HepG2 (cell line): ENCODE measurements around the gene SMURF2. TPM values are rescaled to one million over a fixed set of nuclear protein-coding genes. Genes with fewer than 3 reads are reported as not detected.

Experiments used
- AGO2 ChIP-seq: fragments of 200-400 bp; formaldehyde crosslinking; optimal IDR thresholded peaks from 2 replicates; pipeline ENCODE3; 2017; ENCODE audit warnings: mild to moderate bottlenecking, low read depth, low read length, moderate library complexity
- BRCA1 ChIP-seq: sonication (generic); formaldehyde crosslinking; IDR thresholded peaks from 2 replicates; pipeline ENCODE4 v1.4.0; 2020; ENCODE audit warnings: missing genetic modification reagents
- FOXA1 ChIP-seq, 2 experiments: fragments of 450-650 bp in 1 of 2; sonication (generic) in 1 of 2; formaldehyde crosslinking in 1 of 2; IDR thresholded peaks; 2 replicates each; pipeline versions ENCODE4 v1.4.0 to v1.6.1; 2016 to 2020; ENCODE audit warnings: missing genetic modification reagents in 1 of 2
- ISL2 ChIP-seq: sonication (generic); formaldehyde crosslinking; IDR thresholded peaks from 2 replicates; pipeline ENCODE4 v1.5.0; 2020; ENCODE audit warnings: missing genetic modification reagents
- KDM3A ChIP-seq: IDR thresholded peaks from 2 replicates; pipeline ENCODE4 v1.6.1; 2018; ENCODE audit warnings: low read depth, missing compliant biosample characterization
- MED1 ChIP-seq: sonication (generic); formaldehyde crosslinking; IDR thresholded peaks from 2 replicates; pipeline ENCODE4 v1.4.0; 2020; ENCODE audit warnings: missing genetic modification reagents
- MED13 ChIP-seq: sonication (generic); formaldehyde crosslinking; IDR thresholded peaks from 2 replicates; pipeline ENCODE4 v1.5.0; 2020; ENCODE audit warnings: missing genetic modification reagents
- MZF1 ChIP-seq: sonication (generic); formaldehyde crosslinking; IDR thresholded peaks from 2 replicates; pipeline ENCODE4 v1.8.1; 2023; ENCODE audit warnings: mild to moderate bottlenecking, missing genetic modification reagents, borderline replicate concordance
- NFE2L1 ChIP-seq: sonication (generic); formaldehyde crosslinking; IDR thresholded peaks from 2 replicates; pipeline ENCODE4 v1.4.0; 2020; ENCODE audit warnings: missing genetic modification reagents, mild to moderate bottlenecking, borderline replicate concordance
- ZBED4 ChIP-seq: sonication (generic); formaldehyde crosslinking; IDR thresholded peaks from 2 replicates; pipeline ENCODE4 v1.4.0; 2020; ENCODE audit warnings: missing genetic modification reagents, borderline replicate concordance
- ZBTB42 ChIP-seq: sonication (generic); formaldehyde crosslinking; IDR thresholded peaks from 2 replicates; pipeline ENCODE4 v1.5.0; 2020; ENCODE audit warnings: mild to moderate bottlenecking, missing genetic modification reagents
- ZEB1 ChIP-seq: IDR thresholded peaks from 2 replicates; pipeline ENCODE4 v1.6.1; 2012; ENCODE audit warnings: mild to moderate bottlenecking, low read depth, inconsistent platforms; ENCODE audit not compliant: insufficient replicate concordance
- ZNF142 ChIP-seq: sonication (generic); formaldehyde crosslinking; IDR thresholded peaks from 2 replicates; pipeline ENCODE4 v1.4.0; 2020; ENCODE audit warnings: missing genetic modification reagents
- ZNF224 ChIP-seq: sonication (generic); formaldehyde crosslinking; IDR thresholded peaks from 2 replicates; pipeline ENCODE4 v1.5.0; 2020; ENCODE audit warnings: mild to moderate bottlenecking, missing genetic modification reagents
- ZNF264 ChIP-seq: sonication (generic); formaldehyde crosslinking; IDR thresholded peaks from 2 replicates; pipeline ENCODE4 v1.4.0; 2020; ENCODE audit warnings: missing genetic modification reagents
- ZNF282 ChIP-seq: fragments of 450-650 bp; IDR thresholded peaks from 2 replicates; pipeline ENCODE4 v1.6.1; 2018; ENCODE audit not compliant: partially characterized antibody
- ZNF558 ChIP-seq: sonication (generic); formaldehyde crosslinking; IDR thresholded peaks from 2 replicates; pipeline ENCODE4 v1.9.0; 2022; ENCODE audit warnings: mild to moderate bottlenecking, missing genetic modification reagents, borderline replicate concordance
- ZZZ3 ChIP-seq: sonication (generic); formaldehyde crosslinking; IDR thresholded peaks from 2 replicates; pipeline ENCODE4 v1.4.0; 2020; ENCODE audit warnings: missing genetic modification reagents, mild to moderate bottlenecking, borderline replicate concordance
- polyA plus RNA-seq, 8 experiments: library from polyadenylated mRNA; depleted of rRNA in 3 of 8; stranded (reverse) in 7 of 8; unstranded in 1 of 8; fragments of >200 nt; fragmentation: Illumina TruSeq in 4 of 8; extraction: Trizol in 4 of 8; gene quantifications; 2 replicates each; pipeline versions ENCODE4 v1.2.1 to v1.2.3, GENCODE V29; 2011 to 2016; ENCODE audit warnings: low read depth in 4 of 8, missing spikeins in 1 of 8, mixed read lengths in 1 of 8; ENCODE audit not compliant: insufficient read depth in 1 of 8
- total RNA-seq, 5 experiments: library from RNA; depleted of rRNA; stranded (reverse); fragments of >200 nt; fragmentation: Illumina TruSeq; extraction: Trizol; gene quantifications; 2 replicates each; pipeline ENCODE4 v1.2.3, GENCODE V29; 2016; ENCODE audit warnings: low read depth in 1 of 5
- TF ChIP-seq, protein P1 (sequence below): sonication (generic); formaldehyde crosslinking; conservative IDR thresholded peaks from 2 replicates; pipeline ENCODE4 v1.4.0; 2020; ENCODE audit warnings: missing genetic modification reagents

The SMURF2 gene
- total and polyA plus RNA-seq, 2 of the 13 experiments (the other 11 are each of a cell fraction or from before 2014, with no cell fraction given): 14.9 to 24.3 TPM

GRCh38 chr17:64661976-64662773, at the start of gene SMURF2 (continued):
- TF ChIP-seq MED13 (0 out of 2 replicates have a peak, but pooled peaks have one; percentile 53), FOXA1 (IDR thresholded peaks at IDR 0.05) (no peak), FOXA1 (CRISPR knock-in tag; IDR thresholded peaks at IDR 0.05) (no peak), KDM3A (CRISPR knock-in tag) (peak; percentile 35; the same call in 1 of the 2 replicates), ZNF558 (CRISPR knock-in tag) (peak; percentile 88; the same call in 1 of the 2 replicates), ZEB1 (peak; percentile 68), MZF1 (CRISPR knock-in tag) (no peak), ZNF142 (CRISPR knock-in tag) (no peak; the same call in 1 of the 2 replicates), NFE2L1 (CRISPR knock-in tag) (0 out of 2 replicates have a peak, but pooled peaks have one; percentile 23), ZZZ3 (CRISPR knock-in tag) (no peak), AGO2 (peak; percentile 44), ZNF282 (no peak), ZBTB42 (CRISPR knock-in tag) (no peak), MED1 (CRISPR knock-in tag) (peak; percentile 18; the same call in 1 of the 2 replicates), ZNF224 (CRISPR knock-in tag) (no peak), ZNF264 (CRISPR knock-in tag) (no peak), ISL2 (peak; percentile 67), ZBED4 (no peak), BRCA1 (CRISPR knock-in tag) (no peak)
- TF ChIP-seq, protein P1, sequence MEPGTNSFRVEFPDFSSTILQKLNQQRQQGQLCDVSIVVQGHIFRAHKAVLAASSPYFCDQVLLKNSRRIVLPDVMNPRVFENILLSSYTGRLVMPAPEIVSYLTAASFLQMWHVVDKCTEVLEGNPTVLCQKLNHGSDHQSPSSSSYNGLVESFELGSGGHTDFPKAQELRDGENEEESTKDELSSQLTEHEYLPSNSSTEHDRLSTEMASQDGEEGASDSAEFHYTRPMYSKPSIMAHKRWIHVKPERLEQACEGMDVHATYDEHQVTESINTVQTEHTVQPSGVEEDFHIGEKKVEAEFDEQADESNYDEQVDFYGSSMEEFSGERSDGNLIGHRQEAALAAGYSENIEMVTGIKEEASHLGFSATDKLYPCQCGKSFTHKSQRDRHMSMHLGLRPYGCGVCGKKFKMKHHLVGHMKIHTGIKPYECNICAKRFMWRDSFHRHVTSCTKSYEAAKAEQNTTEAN (CRISPR knock-in tag): peak; percentile 65
